HG03432 (cell line): Measurements from ENCODE around the gene HS3ST4.
"Not testable (repeated sequence)": the region's sequence is repeated elsewhere in the genome, so short reads cannot be mapped to it uniquely, and the experiment has no call there.

Source experiments
- ATAC-seq: cut with Tn5 transposase; IDR thresholded peaks from one replicate; pipeline ENCODE4 v1.9.1; 2021; ENCODE audit warnings: mild to moderate bottlenecking, moderate library complexity; ENCODE audit not compliant: unreplicated experiment

Gene HS3ST4

GRCh38 chr16:25966172-25967097 is 274.7 kb downstream of the HS3ST4 start:
- peak; percentile 92 for ATAC-seq

- ATAC-seq = no peak
Measured at GRCh38 chr16:25977121-25977520, 285.4 kb downstream of the HS3ST4 start.

GRCh38 chr16:25978218-25978617 is 286.5 kb downstream of the HS3ST4 start:
- ATAC-seq = no peak

- no peak for ATAC-seq
Measured at GRCh38 chr16:25988084-25988483, 296.3 kb downstream of the HS3ST4 start.

GRCh38 chr16:25988882-25989281 is 297.1 kb downstream of the HS3ST4 start:
- no peak for ATAC-seq

- no peak for ATAC-seq
Measured at GRCh38 chr16:25996052-25996451, 304.3 kb downstream of the HS3ST4 start.

GRCh38 chr16:26005336-26005735 is 313.6 kb downstream of the HS3ST4 start:
- no peak for ATAC-seq

GRCh38 chr16:26012376-26012775 is 320.6 kb downstream of the HS3ST4 start:
- ATAC-seq = no peak

- no peak for ATAC-seq
Measured at GRCh38 chr16:26015776-26016175, 324.0 kb downstream of the HS3ST4 start.

- no peak for ATAC-seq
Measured at GRCh38 chr16:26016989-26017388, 325.2 kb downstream of the HS3ST4 start.

GRCh38 chr16:26019381-26020242 is 327.9 kb downstream of the HS3ST4 start:
- ATAC-seq = no peak

GRCh38 chr16:26026709-26027450 is 335.1 kb downstream of the HS3ST4 start:
- ATAC-seq = no peak

GRCh38 chr16:26031286-26031685 is 339.5 kb downstream of the HS3ST4 start:
- ATAC-seq = no peak

GRCh38 chr16:26032661-26033060 is 340.9 kb downstream of the HS3ST4 start:
- ATAC-seq = not testable (repeated sequence)

- no peak for ATAC-seq
Measured at GRCh38 chr16:26041952-26042668, 350.4 kb downstream of the HS3ST4 start.

GRCh38 chr16:26050472-26050871 is 358.7 kb downstream of the HS3ST4 start:
- no peak for ATAC-seq

- ATAC-seq = no peak
Measured at GRCh38 chr16:26051063-26051462, 359.3 kb downstream of the HS3ST4 start.

- ATAC-seq = no peak
Measured at GRCh38 chr16:26053889-26054288, 362.1 kb downstream of the HS3ST4 start.

- no peak for ATAC-seq
Measured at GRCh38 chr16:26058326-26058725, 366.6 kb downstream of the HS3ST4 start.
